Memory B cell (primary cell): ENCODE measurements around the gene SCD5.

Experiments used
- ATAC-seq: fragments of 150-1000 bp; cut with Tn5 transposase; 2 replicates; pipeline ENCODE4 v1.10.0; 2021; ENCODE audit warnings: low read depth, mild to moderate bottlenecking, moderate library complexity
- DNase-seq, 2 donors: peaks; one replicate each; pipeline ENCODE4 v3.0.0; 2022; ENCODE audit warnings: low spot score in 2 of 2
- H3K27ac Mint-ChIP-seq: one replicate; pipeline ENCODE4 v1.8.0; 2022; ENCODE audit warnings: mild to moderate bottlenecking, moderate library complexity, mixed read lengths
- H3K27me3 Mint-ChIP-seq: one replicate; pipeline ENCODE4 v1.8.0; 2022; ENCODE audit warnings: mixed read lengths
- H3K36me3 Mint-ChIP-seq: one replicate; pipeline ENCODE4 v1.8.0; 2022; ENCODE audit warnings: mild to moderate bottlenecking, mixed read lengths
- H3K4me1 Mint-ChIP-seq: one replicate; pipeline ENCODE4 v1.8.0; 2022; ENCODE audit warnings: mixed read lengths
- H3K4me3 Mint-ChIP-seq: one replicate; pipeline ENCODE4 v1.8.0; 2022; ENCODE audit warnings: mild to moderate bottlenecking, moderate library complexity, mixed read lengths
- H3K9me3 Mint-ChIP-seq: one replicate; pipeline ENCODE4 v1.8.0; 2022; ENCODE audit warnings: mixed read lengths

Gene SCD5

DNA sequence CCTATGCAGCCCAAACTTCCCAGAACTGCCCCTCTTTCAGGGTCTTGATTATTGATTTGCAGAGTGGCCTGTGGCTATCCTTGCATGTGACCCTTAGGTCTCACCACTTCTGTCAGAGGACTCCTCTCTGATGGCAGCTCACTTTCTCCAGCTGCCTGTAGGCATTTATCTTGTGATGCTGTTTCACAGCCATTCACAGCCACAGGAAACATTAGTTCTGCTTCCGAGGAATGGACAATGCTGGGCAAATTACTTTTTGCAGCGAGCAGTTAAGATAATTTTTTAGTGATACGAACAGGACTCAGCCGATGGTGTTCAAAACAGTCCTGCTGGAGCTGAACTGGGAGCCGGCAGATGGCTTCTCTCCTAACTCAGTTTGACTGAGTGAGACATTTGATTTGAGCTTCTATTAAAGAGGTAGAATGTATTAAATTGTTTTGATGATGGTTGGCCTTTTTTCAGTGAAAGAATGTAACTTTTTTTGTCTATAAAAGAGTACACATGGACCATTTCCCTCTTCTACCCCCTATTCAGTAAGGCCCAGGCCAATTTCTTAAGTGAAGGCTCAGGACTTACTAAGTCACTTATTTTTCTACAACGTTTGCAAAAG, 178.4 kb downstream of the SCD5 start:
- no peaks in the 10 kb centered on the region for H3K9me3 Mint-ChIP-seq
- H3K36me3 Mint-ChIP-seq = no peaks in the 10 kb centered on the region
- ATAC-seq = no peak
- no peak overlapping the region for H3K4me3 Mint-ChIP-seq
- no peaks in the 10 kb centered on the region for H3K4me1 Mint-ChIP-seq
- no peak for DNase-seq
- no peaks in the 10 kb centered on the region for H3K27me3 Mint-ChIP-seq
- H3K27ac Mint-ChIP-seq = no peak overlapping the region

DNA sequence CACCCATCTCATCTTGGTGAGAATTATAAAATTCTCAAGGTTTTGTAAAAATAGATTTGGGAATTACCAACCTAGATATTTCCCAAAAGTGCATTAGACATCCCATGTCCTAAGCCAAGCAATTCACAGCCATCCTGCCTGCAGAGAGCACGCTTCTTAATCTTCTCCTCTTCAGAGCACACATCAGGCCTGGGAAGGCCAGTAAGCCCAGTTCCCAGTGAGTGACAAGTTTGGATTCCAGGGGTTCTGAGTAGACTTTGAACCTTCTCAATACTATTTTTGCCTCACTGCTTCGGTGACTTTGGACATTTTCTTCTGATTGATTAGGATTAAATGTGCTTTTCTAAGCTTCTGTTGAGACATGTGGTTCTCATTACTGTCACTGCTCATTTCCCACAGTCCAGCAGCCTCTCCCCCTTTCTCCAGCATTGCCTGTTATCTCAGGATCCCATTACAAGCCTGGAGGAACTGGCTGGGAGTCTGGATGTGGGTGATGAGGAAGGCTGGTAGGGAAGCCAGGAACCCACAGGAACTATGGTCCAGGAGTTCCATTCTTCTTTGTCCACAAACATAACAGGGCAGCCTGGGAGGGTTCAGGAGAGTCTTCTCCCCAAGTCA, 180.4 kb downstream of the SCD5 start:
- Mint-ChIP-seq H3K36me3 (no peaks in the 10 kb centered on the region), H3K4me3 (no peak overlapping the region), H3K9me3 (no peaks in the 10 kb centered on the region), H3K27ac (no peak overlapping the region), H3K27me3 (peaks cover 1% of the 10 kb centered on the region), H3K4me1 (no peaks in the 10 kb centered on the region)
- DNase-seq = no peak
- ATAC-seq = no peak

DNA sequence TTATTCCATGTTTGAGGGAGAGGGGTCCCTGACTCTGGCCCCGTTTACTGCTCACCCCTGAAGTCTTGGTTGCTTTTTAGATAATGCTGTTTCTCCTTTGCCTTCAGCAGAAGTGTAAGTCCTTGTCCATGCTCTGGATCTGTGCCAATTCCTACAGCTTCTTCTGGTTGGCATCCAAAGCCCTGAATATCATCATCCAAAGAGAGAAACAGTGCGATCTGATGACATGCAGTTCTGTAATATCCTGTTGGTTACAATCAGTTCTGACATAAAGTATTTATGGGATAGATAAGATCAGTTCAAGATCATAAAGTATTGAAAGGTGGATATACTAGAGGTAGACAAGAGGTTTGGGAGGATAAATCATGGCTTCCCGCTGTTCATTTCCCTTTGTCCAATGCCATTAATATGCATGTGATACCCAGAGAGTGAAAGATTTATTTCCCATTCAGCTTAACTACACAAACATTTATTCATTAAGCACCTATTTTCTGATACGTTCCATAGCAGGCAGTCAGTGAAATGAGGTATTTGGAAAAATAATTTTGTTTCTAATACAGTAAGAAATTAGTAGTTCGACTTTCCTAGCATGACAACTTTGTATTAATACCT, 183.7 kb downstream of the SCD5 start:
- Mint-ChIP-seq H3K27ac (no peak overlapping the region), H3K36me3 (no peaks in the 10 kb centered on the region), H3K27me3 (peaks cover 1% of the 10 kb centered on the region), H3K4me3 (no peak overlapping the region), H3K4me1 (no peaks in the 10 kb centered on the region), H3K9me3 (no peaks in the 10 kb centered on the region)
- DNase-seq = no peak
- ATAC-seq = no peak

DNA sequence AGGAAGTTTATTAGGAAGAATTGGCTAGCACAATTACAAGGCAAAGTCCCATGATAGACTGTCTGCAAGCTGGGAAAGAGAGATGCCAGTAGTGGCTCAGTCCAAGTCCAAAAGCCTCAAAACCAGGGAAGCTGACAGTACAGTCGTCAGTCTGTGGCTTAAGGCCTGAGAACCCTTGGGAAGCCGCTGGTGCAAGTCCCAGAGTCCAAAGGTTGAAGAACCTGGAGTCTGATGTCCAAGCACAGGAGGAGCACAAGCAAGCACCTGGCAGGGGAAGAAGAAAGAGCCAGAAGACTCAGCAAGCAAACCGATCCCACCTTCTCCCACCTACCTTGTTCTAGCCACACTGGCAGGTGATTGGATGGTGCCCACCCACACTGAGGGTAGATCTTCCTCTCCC, 185.5 kb downstream of the SCD5 start:
- Mint-ChIP-seq H3K9me3 (no peaks in the 10 kb centered on the region), H3K27me3 (peaks cover 1% of the 10 kb centered on the region), H3K27ac (no peak overlapping the region), H3K4me3 (no peak overlapping the region), H3K4me1 (no peaks in the 10 kb centered on the region), H3K36me3 (no peaks in the 10 kb centered on the region)
- ATAC-seq (no peak), DNase-seq (no peak)

DNA sequence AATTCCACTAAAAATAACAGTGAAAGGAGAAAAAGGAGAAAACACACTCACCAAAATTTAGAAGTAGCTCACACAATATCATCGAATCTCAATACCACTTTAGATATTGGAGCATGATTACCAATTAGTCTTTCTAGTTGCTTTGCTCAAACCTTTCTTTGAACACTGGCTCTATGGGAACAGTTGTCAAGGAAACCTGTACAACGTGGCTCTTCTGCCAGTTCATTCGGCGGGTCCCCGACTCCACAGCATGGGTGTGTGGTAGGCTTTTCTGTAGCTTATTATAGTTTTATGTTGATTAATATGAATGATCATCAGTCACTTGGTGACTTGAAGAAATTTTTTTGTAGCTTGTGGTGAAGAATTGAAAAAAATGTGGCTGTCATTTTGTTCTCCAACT, 186.6 kb downstream of the SCD5 start:
- ATAC-seq = no peak
- Mint-ChIP-seq H3K27ac (no peak overlapping the region), H3K27me3 (peaks cover 1% of the 10 kb centered on the region), H3K36me3 (no peaks in the 10 kb centered on the region), H3K4me1 (no peaks in the 10 kb centered on the region), H3K4me3 (no peak overlapping the region), H3K9me3 (no peaks in the 10 kb centered on the region)
- no peak for DNase-seq

DNA sequence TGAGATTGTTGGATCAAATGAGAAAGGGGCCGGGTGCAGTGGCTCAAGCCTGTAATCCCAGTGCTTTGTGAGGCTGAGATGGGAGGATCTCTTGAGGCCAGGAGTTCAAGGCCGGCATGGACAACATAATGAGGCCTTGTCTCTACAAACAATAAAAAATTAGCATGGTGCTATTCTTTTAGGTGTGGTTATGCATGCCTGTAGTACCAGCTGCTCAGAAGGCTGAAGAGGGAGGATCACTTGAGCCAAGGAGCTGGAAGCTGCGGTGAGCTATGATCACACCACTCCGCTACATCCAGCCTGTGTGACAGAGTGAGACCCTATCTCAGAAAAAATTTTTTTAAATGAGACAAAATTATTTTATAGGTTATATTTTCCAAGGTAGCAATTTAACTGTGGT, 187.1 kb downstream of the SCD5 start:
- DNase-seq (no peak), ATAC-seq (no peak)
- Mint-ChIP-seq H3K4me1 (no peaks in the 10 kb centered on the region), H3K9me3 (no peaks in the 10 kb centered on the region), H3K27ac (no peak overlapping the region), H3K27me3 (peaks cover 1% of the 10 kb centered on the region), H3K36me3 (no peaks in the 10 kb centered on the region), H3K4me3 (no peak overlapping the region)

DNA sequence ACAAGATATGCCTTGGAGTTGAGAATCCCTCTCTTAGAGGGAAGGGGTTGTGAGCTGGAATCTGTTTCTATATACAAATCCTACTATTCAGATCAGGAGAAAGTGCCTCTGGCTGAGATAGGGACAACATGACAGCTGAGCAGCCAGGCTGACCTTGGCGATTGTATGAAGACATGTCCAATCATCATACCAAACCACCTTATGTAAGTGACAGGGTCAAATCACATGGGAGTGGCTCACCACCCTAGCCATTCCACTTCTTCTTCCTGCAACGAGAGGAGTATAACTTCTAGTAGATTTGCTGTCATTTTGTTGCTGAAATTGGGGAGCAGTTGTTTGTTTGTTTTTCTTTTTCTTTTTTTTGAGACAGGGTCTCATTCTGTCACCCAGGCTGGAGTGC, 188.6 kb downstream of the SCD5 start:
- no peak overlapping the region for H3K27ac Mint-ChIP-seq
- no peak for ATAC-seq

DNA sequence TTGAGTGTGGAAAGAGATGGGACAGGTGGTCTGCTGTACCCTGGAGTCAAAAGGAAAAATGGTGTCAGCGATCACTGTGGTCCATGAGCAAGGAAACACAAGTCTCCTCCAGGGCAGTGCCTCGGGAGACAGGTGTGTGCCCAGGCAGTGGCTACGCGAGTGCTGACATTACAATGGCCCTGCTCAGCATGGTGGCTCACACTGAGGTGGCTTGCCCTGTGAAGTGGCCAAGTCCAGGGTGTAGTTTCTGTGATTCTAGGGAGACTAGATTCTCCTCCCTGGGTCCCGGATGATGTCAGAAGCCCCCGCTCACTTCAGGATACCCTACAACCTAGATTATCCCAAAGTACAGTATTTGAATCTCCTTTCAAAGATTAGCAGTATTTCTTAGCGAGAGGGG, 192.0 kb downstream of the SCD5 start:
- H3K9me3 Mint-ChIP-seq = no peaks in the 10 kb centered on the region
- no peaks in the 10 kb centered on the region for H3K36me3 Mint-ChIP-seq
- ATAC-seq = no peak
- peaks cover 5% of the 10 kb centered on the region for H3K27me3 Mint-ChIP-seq
- H3K4me3 Mint-ChIP-seq = no peak overlapping the region
- no peaks in the 10 kb centered on the region for H3K4me1 Mint-ChIP-seq
- no peak for DNase-seq
- no peak overlapping the region for H3K27ac Mint-ChIP-seq

More for the DNA sequence above, 188.6 kb downstream of the SCD5 start:
- DNase-seq = no peak
- H3K36me3 Mint-ChIP-seq = no peaks in the 10 kb centered on the region
- H3K4me1 Mint-ChIP-seq = no peaks in the 10 kb centered on the region
- H3K27me3 Mint-ChIP-seq = peaks cover 1% of the 10 kb centered on the region
- no peak overlapping the region for H3K4me3 Mint-ChIP-seq
- no peaks in the 10 kb centered on the region for H3K9me3 Mint-ChIP-seq

DNA sequence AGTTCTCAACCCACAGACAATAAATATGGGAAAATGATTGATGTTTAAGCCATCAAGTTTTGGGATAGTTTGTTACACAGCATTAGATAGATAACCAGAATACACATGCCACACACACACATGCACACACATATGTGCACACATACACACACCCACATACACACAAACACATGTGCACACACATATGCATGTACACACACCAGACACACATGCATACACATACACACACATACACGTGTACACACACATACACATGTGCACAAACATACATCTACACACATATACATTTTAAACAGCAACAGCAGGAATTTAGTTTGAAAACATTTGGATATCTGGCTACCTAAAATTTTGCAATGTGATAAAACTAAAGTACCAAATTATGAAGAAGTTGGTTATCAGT, 194.1 kb downstream of the SCD5 start:
- no peak overlapping the region for H3K27ac Mint-ChIP-seq
- no peaks in the 10 kb centered on the region for H3K4me1 Mint-ChIP-seq
- H3K36me3 Mint-ChIP-seq = no peaks in the 10 kb centered on the region
- ATAC-seq (no peak), DNase-seq (no peak)
- no peaks in the 10 kb centered on the region for H3K9me3 Mint-ChIP-seq
- no peak overlapping the region for H3K4me3 Mint-ChIP-seq
- H3K27me3 Mint-ChIP-seq = peaks cover 5% of the 10 kb centered on the region

DNA sequence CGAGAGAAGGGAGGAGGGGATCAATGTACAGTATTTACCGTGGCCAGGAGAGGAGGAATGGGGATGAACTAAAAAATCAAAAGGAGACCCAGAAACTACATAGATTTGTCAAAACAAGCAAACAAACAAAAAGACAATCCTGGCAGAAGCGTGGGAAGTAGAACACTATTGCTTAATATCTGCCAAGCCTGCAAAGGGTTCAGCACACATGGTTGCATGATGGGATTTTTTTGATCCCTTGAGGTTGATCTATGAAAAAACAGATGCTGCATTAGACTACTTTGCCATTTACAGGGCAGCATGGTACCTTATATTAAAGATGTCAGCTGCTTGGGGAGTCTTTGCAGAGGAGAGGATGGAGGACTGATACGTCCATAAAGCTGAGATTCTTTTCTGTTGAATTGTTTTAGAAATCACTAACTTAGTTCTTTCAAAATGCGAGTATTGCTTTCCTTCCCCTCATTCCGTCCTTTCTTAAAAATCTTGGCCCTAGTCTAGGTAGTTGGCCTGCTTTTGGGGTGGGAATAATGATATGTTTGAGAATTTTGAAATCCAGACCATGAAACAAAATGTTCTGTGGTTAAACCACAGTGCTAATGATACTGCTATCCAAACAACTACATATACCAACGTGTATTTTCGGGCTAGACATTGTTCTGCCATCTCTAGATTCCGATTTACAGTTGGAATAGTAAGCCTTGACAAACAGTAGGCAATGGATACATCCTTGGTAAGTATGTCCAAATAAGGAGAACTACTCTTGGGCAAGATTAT, 197.2 kb downstream of the SCD5 start:
- H3K27ac Mint-ChIP-seq = no peak overlapping the region
- H3K4me1 Mint-ChIP-seq = no peaks in the 10 kb centered on the region
- peaks cover 5% of the 10 kb centered on the region for H3K27me3 Mint-ChIP-seq
- no peak overlapping the region for H3K4me3 Mint-ChIP-seq
- ATAC-seq = no peak
- H3K9me3 Mint-ChIP-seq = no peaks in the 10 kb centered on the region
- DNase-seq = no peak
- H3K36me3 Mint-ChIP-seq = no peaks in the 10 kb centered on the region

DNA sequence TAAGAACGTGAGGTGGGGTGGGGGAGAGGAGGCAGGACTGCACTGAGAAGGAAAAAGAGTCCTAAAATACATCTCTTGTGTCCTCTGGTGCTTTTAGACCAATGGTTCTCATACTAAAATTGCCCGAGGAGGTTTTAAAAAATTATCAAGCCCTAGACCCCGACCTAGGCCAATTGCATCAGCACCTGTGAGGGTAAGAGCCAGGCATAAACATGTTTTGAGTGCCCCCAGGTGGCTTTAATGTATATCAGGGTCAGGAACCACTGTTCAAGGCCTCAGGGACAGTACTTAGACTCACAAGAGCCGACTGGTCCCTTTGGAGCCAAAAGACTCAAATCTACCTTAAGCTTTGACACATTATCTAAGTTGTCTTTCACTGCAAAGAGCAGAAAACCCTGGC, 199.3 kb downstream of the SCD5 start:
- H3K36me3 Mint-ChIP-seq = no peaks in the 10 kb centered on the region
- no peak for DNase-seq
- no peak overlapping the region for H3K4me3 Mint-ChIP-seq
- H3K4me1 Mint-ChIP-seq = no peaks in the 10 kb centered on the region
- ATAC-seq = no peak
- H3K27me3 Mint-ChIP-seq = peaks cover 7% of the 10 kb centered on the region
- H3K9me3 Mint-ChIP-seq = no peaks in the 10 kb centered on the region
- H3K27ac Mint-ChIP-seq = no peak overlapping the region

DNA sequence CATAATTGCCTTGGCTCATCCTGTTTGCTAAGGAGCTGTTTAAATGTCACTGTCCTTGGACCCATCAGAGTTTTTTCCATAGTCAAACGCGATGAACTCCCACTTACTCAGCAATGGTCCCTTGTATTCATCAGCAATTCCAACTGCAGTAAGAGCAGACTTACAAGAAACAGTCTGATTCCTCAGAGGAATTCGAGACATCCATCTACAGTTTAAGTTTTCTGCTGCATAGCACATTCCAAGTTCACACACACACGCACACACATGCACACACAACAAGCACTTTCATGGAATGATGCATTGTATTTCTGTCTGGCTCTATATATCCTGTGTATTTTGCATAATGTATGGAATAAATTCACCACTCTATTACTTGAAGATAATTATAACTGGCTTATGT, 204.1 kb downstream of the SCD5 start:
- no peaks in the 10 kb centered on the region for H3K9me3 Mint-ChIP-seq
- H3K4me1 Mint-ChIP-seq = no peaks in the 10 kb centered on the region
- H3K36me3 Mint-ChIP-seq = no peaks in the 10 kb centered on the region
- ATAC-seq = no peak
- DNase-seq = no peak
- H3K27ac Mint-ChIP-seq = no peak overlapping the region
- H3K27me3 Mint-ChIP-seq = peaks cover 8% of the 10 kb centered on the region
- no peak overlapping the region for H3K4me3 Mint-ChIP-seq

DNA sequence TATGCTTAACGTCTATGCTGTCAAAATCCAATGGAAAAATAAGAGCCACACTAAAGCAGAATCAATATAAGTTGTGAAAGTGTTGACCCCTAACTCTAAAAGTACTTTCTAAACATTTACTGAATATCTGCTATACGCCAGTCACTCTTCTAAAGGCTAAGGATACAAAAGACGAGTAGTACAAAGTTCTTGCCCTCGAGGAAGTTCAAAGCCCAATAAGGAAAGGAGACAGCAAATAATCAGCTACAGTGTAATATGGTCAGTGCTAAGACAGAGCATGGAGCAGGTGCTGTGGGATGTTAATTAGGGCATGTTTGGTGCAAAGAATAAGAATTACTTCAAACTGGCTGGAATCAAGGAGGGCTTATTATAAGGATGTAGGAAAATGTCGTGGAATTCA, 205.2 kb downstream of the SCD5 start:
- no peaks in the 10 kb centered on the region for H3K36me3 Mint-ChIP-seq
- no peaks in the 10 kb centered on the region for H3K9me3 Mint-ChIP-seq
- DNase-seq = no peak
- H3K27me3 Mint-ChIP-seq = peaks cover 9% of the 10 kb centered on the region
- no peaks in the 10 kb centered on the region for H3K4me1 Mint-ChIP-seq
- H3K4me3 Mint-ChIP-seq = no peak overlapping the region
- H3K27ac Mint-ChIP-seq = no peak overlapping the region
- ATAC-seq = no peak

DNA sequence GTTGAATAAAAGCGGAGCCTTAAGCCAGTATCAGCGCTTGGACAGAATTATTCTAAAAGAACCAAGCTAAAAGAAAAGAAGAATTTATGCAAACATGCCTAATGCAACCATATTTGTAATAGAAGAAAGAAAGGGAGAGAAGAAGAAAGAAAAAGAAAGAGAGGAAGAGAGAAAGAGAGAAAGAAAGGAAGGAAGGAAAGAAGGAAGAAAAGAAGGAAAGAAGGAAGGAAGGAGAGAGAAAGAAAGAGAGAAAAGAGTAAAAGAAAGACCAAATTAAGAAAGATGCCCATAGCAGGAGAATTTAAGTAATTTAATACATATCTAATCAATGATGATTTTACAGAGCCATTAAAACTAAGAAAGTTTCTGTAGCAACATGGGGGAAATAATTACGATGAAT, 206.0 kb downstream of the SCD5 start:
- no peaks in the 10 kb centered on the region for H3K36me3 Mint-ChIP-seq
- no peak overlapping the region for H3K4me3 Mint-ChIP-seq
- H3K4me1 Mint-ChIP-seq = no peaks in the 10 kb centered on the region
- DNase-seq = no peak
- H3K9me3 Mint-ChIP-seq = no peaks in the 10 kb centered on the region
- H3K27me3 Mint-ChIP-seq = peaks cover 12% of the 10 kb centered on the region
- no peak for ATAC-seq
- no peak overlapping the region for H3K27ac Mint-ChIP-seq
